GM18867 (cell line): ENCODE measurements around the gene PTP4A1.
A peak's percentile ranks its signal among the peaks of the same experiment; 100 is the strongest.
"Not testable (repeated sequence)": the region's sequence is repeated elsewhere in the genome, so short reads cannot be mapped to it uniquely, and the experiment has no call there.

Experiments used
- ATAC-seq: cut with Tn5 transposase; IDR thresholded peaks from one replicate; pipeline ENCODE4 v1.9.1; 2021; ENCODE audit warnings: mild to moderate bottlenecking, moderate library complexity; ENCODE audit not compliant: unreplicated experiment

Gene PTP4A1

GRCh38 chr6:63581355-63582013 is 9.2 kb downstream of the PTP4A1 start:
- ATAC-seq: no peak

DNA sequence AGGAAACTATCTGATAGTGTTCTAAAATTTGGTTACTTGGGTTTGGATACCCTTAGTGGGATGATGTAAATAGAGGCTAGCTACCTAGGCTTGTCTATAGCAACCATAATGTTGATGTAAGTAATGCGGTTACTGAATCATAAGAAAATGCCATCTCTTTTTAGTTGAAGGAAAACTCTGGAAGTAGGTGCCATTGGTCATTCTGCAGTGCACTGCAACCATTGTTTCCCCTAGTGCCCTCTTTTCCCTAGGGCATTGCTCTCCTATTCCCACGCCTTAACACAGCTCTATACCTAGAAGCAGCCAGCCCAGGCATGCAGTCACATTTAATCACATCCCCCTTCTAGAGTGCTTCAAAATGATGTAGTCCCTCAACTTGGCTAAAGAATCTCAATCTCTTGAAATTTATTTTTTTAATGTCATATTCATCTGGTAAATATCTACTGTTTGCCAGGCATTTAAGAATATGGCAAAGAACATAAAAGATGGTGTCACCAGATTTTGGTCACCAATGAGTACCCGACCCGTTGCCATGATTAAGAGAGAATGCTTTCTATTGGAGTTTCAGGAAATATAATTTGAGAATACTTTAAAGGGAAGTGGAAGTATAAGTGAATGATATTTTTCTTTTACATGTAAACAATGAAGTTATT is 10.4 kb downstream of the PTP4A1 start:
- ATAC-seq: no peak

- ATAC-seq: no peak
Observed at GRCh38 chr6:63584125-63584514, 11.8 kb downstream of the PTP4A1 start.

DNA sequence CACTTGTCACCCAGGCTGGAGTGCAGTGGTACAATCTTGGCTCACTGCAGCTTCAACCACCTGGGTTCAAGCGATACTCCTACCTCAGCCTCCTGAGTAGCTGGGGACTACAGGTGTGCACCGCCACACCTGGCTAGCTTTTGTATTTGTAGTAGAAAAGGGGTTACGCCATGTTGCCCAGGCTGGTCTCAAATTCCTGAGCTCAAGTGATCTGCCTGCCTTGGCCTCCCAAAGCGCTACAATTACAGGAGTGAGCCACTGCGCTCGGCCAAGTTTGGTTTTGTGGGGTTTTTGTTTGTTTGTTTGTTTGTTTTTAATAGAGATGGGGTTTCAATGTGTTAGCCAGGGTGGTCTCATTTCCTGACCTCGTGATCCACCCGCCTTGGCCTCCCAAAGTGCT is 12.3 kb downstream of the PTP4A1 start:
- no peak for ATAC-seq

GRCh38 chr6:63585652-63586051 is 13.4 kb downstream of the PTP4A1 start:
- ATAC-seq: not testable (repeated sequence)

GRCh38 chr6:63589952-63590411 is 17.7 kb downstream of the PTP4A1 start:
- no peak for ATAC-seq

DNA sequence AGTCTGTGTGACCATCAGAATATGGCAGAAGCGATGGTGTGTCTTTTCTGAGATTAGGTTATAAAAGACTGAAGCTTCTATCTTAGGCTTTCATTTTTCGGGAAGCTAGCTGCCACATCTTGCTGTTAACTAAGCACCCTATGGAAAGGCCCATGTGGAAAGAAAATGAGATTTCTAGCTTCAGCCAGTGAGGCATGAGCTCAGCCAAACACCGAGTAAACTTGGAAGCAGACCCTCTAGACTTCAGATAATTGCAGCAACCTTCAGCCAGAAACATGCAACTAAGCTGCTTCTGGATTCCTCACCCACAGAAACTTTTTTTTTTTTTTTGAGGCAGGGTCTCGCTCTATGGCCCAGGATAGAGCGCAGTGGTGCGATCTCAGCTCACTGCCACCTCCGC is 20.6 kb downstream of the PTP4A1 start:
- ATAC-seq: no peak

DNA sequence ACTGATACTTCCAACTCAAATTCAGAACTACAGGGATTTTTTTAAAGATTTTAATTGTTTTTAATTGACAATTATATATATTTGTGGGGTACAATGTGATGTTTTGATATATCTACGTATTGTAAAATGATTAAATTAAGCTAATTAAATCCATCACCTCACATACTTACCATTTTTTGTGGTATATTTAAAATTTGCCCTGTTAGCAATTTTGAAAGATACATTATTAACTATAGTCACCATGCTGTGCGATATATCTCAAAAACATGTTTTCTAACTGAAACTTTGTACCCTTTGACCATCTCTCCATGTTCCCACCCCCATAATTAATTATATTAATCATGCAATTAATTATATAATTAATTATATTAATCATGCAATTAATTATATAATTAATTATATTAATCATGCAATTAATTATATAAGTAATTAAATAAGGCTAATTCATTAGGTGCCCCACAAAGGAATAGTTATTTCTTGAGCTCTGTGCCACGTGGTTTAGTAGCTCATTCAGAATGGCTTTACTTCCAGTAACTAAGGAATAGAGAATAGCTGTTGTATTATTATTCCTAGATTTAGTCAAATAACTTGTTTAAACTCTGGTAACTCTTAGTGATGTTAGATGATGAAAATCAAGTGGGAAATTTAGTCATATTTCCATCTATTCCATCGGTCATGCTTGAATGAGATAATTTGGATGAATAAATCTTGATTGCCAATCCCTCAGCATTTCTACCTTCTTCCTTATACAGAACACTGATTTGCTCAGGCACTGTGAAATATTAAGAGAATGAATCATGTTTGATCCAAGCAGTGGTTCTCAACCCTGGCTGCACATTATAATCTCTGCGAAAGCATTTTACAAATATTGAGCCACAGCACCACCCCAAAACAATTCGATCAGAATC is 25.1 kb downstream of the PTP4A1 start:
- no peak for ATAC-seq

- peak; percentile 100 for ATAC-seq
Observed at GRCh38 chr6:63598049-63599036, 26.1 kb downstream of the PTP4A1 start.

GRCh38 chr6:63599243-63599642 is 27.0 kb downstream of the PTP4A1 start:
- no peak for ATAC-seq

GRCh38 chr6:63600136-63600535 is 27.9 kb downstream of the PTP4A1 start:
- no peak for ATAC-seq

DNA sequence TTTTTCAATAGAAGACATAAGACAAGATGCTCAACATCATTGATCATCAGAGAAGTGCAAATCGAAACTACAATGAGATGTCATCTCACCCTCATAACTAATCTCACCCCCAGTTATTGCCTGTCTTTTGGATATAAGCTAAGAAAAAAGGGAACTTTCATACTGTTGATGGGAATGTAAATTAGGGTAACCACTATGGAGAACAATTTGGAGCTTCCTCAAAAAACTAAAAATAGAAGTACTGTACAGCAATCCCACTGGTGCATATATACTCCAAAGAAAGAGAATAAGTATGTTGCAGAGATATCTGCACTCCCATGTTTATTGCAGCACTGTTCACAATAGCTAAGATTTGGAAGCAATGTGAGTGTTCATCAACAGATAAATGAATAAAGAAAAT is 37.0 kb downstream of the PTP4A1 start:
- no peak for ATAC-seq

- no peak for ATAC-seq
Observed at GRCh38 chr6:63610944-63611343, 38.7 kb downstream of the PTP4A1 start.

- no peak for ATAC-seq
Observed at GRCh38 chr6:63611560-63611959, 39.3 kb downstream of the PTP4A1 start.

GRCh38 chr6:63615590-63615989 is 43.3 kb downstream of the PTP4A1 start:
- no peak for ATAC-seq
